Trophoblast cell (in vitro differentiated cells and primary cell): ENCODE measurements around the gene PITPNM3.
"Not testable (repeated sequence)": the region's sequence is repeated elsewhere in the genome, so short reads cannot be mapped to it uniquely, and the experiment has no call there.

Experiments used
- DNase-seq, 2 donors: peaks; one replicate each; pipeline ENCODE4 v3.0.0-alpha.2; 2016
- H2AFZ ChIP-seq: 2 replicates; pipeline ENCODE4 v1.6.1; 2013; ENCODE audit warnings: low read length, moderate library complexity, mild to moderate bottlenecking; ENCODE audit not compliant: insufficient read depth, poor library complexity
- H2AK5ac ChIP-seq: 2 replicates; pipeline ENCODE4 v1.6.1; 2013; ENCODE audit warnings: mild to moderate bottlenecking, low read length
- H2BK120ac ChIP-seq: 2 replicates; pipeline ENCODE4 v1.6.1; 2013; ENCODE audit warnings: low read length, mild to moderate bottlenecking, moderate library complexity; ENCODE audit not compliant: insufficient read depth, poor library complexity
- H2BK12ac ChIP-seq: 2 replicates; pipeline ENCODE4 v1.6.1; 2013; ENCODE audit warnings: mild to moderate bottlenecking, low read length, moderate library complexity
- H2BK5ac ChIP-seq: 2 replicates; pipeline ENCODE4 v1.6.1; 2013; ENCODE audit warnings: low read length, low read depth, moderate library complexity, mild to moderate bottlenecking; ENCODE audit not compliant: poor library complexity
- H3K14ac ChIP-seq: 2 replicates; pipeline ENCODE4 v1.6.1; 2013; ENCODE audit warnings: mild to moderate bottlenecking, low read length
- H3K18ac ChIP-seq: 2 replicates; pipeline ENCODE4 v1.6.1; 2013; ENCODE audit warnings: mild to moderate bottlenecking, low read length
- H3K23ac ChIP-seq: 2 replicates; pipeline ENCODE4 v1.6.1; 2013; ENCODE audit warnings: low read length
- H3K27ac ChIP-seq: 2 replicates; pipeline ENCODE4 v1.5.1; 2013; ENCODE audit warnings: low read depth, mild to moderate bottlenecking, inconsistent platforms, low read length, moderate library complexity
- H3K27me3 ChIP-seq: 2 replicates; pipeline ENCODE4 v1.6.1; 2013; ENCODE audit warnings: inconsistent platforms, mild to moderate bottlenecking, low read length, moderate library complexity; ENCODE audit not compliant: insufficient read depth
- H3K36me3 ChIP-seq, 2 experiments: 1 replicate in 1 of 2; 2 replicates in 1 of 2; pipeline ENCODE4 v1.6.1; 2013; ENCODE audit warnings: low read length in 2 of 2, mild to moderate bottlenecking in 2 of 2, moderate library complexity in 1 of 2; ENCODE audit not compliant: insufficient read depth in 2 of 2, control insufficient read depth in 1 of 2
- H3K4ac ChIP-seq: 2 replicates; pipeline ENCODE4 v1.6.1; 2013; ENCODE audit warnings: low read depth, mild to moderate bottlenecking, low read length, moderate library complexity
- H3K4me1 ChIP-seq, 2 experiments: 1 replicate in 1 of 2; 2 replicates in 1 of 2; pipeline ENCODE4 v1.6.1; 2013; ENCODE audit warnings: low read length in 2 of 2, mild to moderate bottlenecking in 2 of 2, moderate library complexity in 1 of 2; ENCODE audit not compliant: insufficient read depth in 2 of 2, control insufficient read depth in 1 of 2
- H3K4me2 ChIP-seq: 2 replicates; pipeline ENCODE4 v1.6.1; 2013; ENCODE audit warnings: inconsistent platforms, mild to moderate bottlenecking, low read length, moderate library complexity
- H3K4me3 ChIP-seq: 2 replicates; pipeline ENCODE4 v1.5.1; 2013; ENCODE audit warnings: mild to moderate bottlenecking, low read depth, low read length, inconsistent platforms
- H3K79me1 ChIP-seq: one replicate; pipeline ENCODE4 v1.6.1; 2013; ENCODE audit warnings: low read length
- H3K79me2 ChIP-seq: 2 replicates; pipeline ENCODE4 v1.6.1; 2013; ENCODE audit warnings: low read length, mild to moderate bottlenecking; ENCODE audit not compliant: control insufficient read depth, insufficient read depth, poor library complexity
- H3K9ac ChIP-seq: 2 replicates; pipeline ENCODE4 v1.6.1; 2013; ENCODE audit warnings: mild to moderate bottlenecking, low read length
- H3K9me3 ChIP-seq: 2 replicates; pipeline ENCODE4 v1.6.1; 2013; ENCODE audit warnings: low read depth, mild to moderate bottlenecking, control low read depth, inconsistent platforms, low read length; ENCODE audit not compliant: insufficient read depth
- H4K12ac ChIP-seq: 2 replicates; pipeline ENCODE4 v1.6.1; 2013; ENCODE audit warnings: low read depth, mild to moderate bottlenecking, low read length, moderate library complexity
- H4K8ac ChIP-seq: 2 replicates; pipeline ENCODE4 v1.6.1; 2013; ENCODE audit warnings: low read depth, mild to moderate bottlenecking, low read length, moderate library complexity
- H4K91ac ChIP-seq: one replicate; pipeline ENCODE4 v1.6.1; 2013; ENCODE audit warnings: low read depth, mild to moderate bottlenecking, low read length, moderate library complexity
- WGBS: extraction: QIAGEN DNeasy Blood & Tissue Kit; methylation state at CpG from one replicate; pipeline ENCODE4 v1.1.7; 2013; ENCODE audit warnings: missing lambda C conversion rate; ENCODE audit not compliant: insufficient read length, insufficient coverage; ENCODE audit errors: extremely low coverage; 5-methylcytosine and 5-hydroxymethylcytosine counted together

Gene PITPNM3

GRCh38 chr17:6596081-6596480 is 39.7 kb upstream of the PITPNM3 start:
- Histone ChIP-seq H2BK12ac (no peak overlapping the region), H2BK5ac (no peak overlapping the region), H4K8ac (no peak overlapping the region), H3K18ac (no peak overlapping the region), H4K91ac (no peak overlapping the region), H3K4ac (no peak overlapping the region), H2AFZ (no peak overlapping the region), H3K4me2 (no peak overlapping the region), H3K14ac (no peak overlapping the region), H3K23ac (no peak overlapping the region), H3K4me3 (no peak overlapping the region), H2AK5ac (no peak overlapping the region), H3K79me2 (no peaks in the 10 kb centered on the region), H3K4me1 (no peaks in the 10 kb centered on the region), H3K9me3 (no peaks in the 10 kb centered on the region), H3K27me3 (no peaks in the 10 kb centered on the region), H3K9ac (no peak overlapping the region), H3K27ac (no peak overlapping the region), H3K36me3 (peaks cover 13 to 27% of the 10 kb centered on the region in 2 experiments), H4K12ac (no peak overlapping the region), H3K79me1 (no peaks in the 10 kb centered on the region), H2BK120ac (no peak overlapping the region)
- no CpG with 5 or more reads among the region's 7 CpGs for WGBS
- DNase-seq: no peak

- not testable (repeated sequence) for H2BK120ac ChIP-seq, H4K8ac ChIP-seq, H4K91ac ChIP-seq, H4K12ac ChIP-seq, H3K4me2 ChIP-seq, H3K4ac ChIP-seq, H2BK5ac ChIP-seq, H3K18ac ChIP-seq, H3K9me3 ChIP-seq, H2AFZ ChIP-seq, H3K79me1 ChIP-seq, H3K4me1 ChIP-seq, H3K14ac ChIP-seq, H2AK5ac ChIP-seq, H3K4me3 ChIP-seq, H2BK12ac ChIP-seq, H3K27me3 ChIP-seq, H3K79me2 ChIP-seq, H3K23ac ChIP-seq, H3K27ac ChIP-seq, H3K9ac ChIP-seq
- WGBS: no CpG with 5 or more reads among the region's 14 CpGs
- peaks cover 20 to 42% of the 10 kb centered on the region in 2 experiments for H3K36me3 ChIP-seq
- DNase-seq: peak; percentile 75 to 78
These were observed 37.0 kb upstream of the PITPNM3 start for GRCh38 chr17:6593371-6593770.

DNA sequence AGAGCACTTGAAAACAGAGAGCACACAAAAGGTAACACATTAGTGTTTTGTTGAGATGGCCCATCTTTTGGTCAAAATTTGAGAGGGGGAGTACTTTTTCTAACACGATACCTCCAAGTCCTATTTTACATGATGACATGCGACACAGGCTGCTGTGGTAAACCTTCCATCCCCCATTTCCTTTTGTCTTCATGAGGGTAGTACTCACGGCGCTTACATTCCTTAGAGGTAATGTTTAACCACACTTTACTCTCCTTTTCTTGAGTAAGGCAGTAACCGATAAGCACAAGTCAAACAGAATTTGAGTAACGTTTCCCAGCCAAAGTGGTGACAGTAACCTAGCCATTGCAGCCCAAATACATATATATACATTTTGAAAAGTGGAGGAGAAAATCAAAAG is 35.8 kb upstream of the PITPNM3 start:
- peaks cover 21 to 47% of the 10 kb centered on the region in 2 experiments for H3K36me3 ChIP-seq
- H2BK12ac ChIP-seq: no peak overlapping the region
- no peaks in the 10 kb centered on the region for H3K4me1 ChIP-seq
- H4K12ac ChIP-seq: no peak overlapping the region
- no peaks in the 10 kb centered on the region for H3K79me2 ChIP-seq
- H3K18ac ChIP-seq: no peak overlapping the region
- no peak overlapping the region for H2AFZ ChIP-seq
- WGBS: no CpG with 5 or more reads among the region's 6 CpGs
- H2BK120ac ChIP-seq: no peak overlapping the region
- H3K4me3 ChIP-seq: no peak overlapping the region
- H2BK5ac ChIP-seq: no peak overlapping the region
- H3K14ac ChIP-seq: no peak overlapping the region
- no peak overlapping the region for H3K4me2 ChIP-seq
- no peak overlapping the region for H3K27ac ChIP-seq
- H3K4ac ChIP-seq: no peak overlapping the region
- H4K8ac ChIP-seq: no peak overlapping the region
- H3K9me3 ChIP-seq: no peaks in the 10 kb centered on the region
- no peak overlapping the region for H2AK5ac ChIP-seq
- H3K79me1 ChIP-seq: no peaks in the 10 kb centered on the region
- peak; percentile 47 to 75 for DNase-seq
- H3K27me3 ChIP-seq: no peaks in the 10 kb centered on the region
- H4K91ac ChIP-seq: no peak overlapping the region
- no peak overlapping the region for H3K23ac ChIP-seq
- no peak overlapping the region for H3K9ac ChIP-seq

GRCh38 chr17:6591599-6592158 is 35.3 kb upstream of the PITPNM3 start:
- Histone ChIP-seq H3K4me3 (no peak overlapping the region), H2BK120ac (no peak overlapping the region), H3K18ac (no peak overlapping the region), H3K79me2 (no peaks in the 10 kb centered on the region), H3K36me3 (peaks cover 23 to 50% of the 10 kb centered on the region in 2 experiments), H3K9me3 (no peaks in the 10 kb centered on the region), H3K4ac (no peak overlapping the region), H3K23ac (no peak overlapping the region), H2AK5ac (no peak overlapping the region), H3K27ac (no peak overlapping the region), H3K4me2 (no peak overlapping the region), H3K27me3 (no peaks in the 10 kb centered on the region), H3K14ac (no peak overlapping the region), H4K8ac (no peak overlapping the region), H2BK5ac (no peak overlapping the region), H3K79me1 (no peaks in the 10 kb centered on the region), H4K12ac (no peak overlapping the region), H4K91ac (no peak overlapping the region), H2BK12ac (no peak overlapping the region), H3K9ac (no peak overlapping the region), H3K4me1 (no peaks in the 10 kb centered on the region), H2AFZ (no peak overlapping the region)
- peak; percentile 53 to 77 for DNase-seq
- WGBS: no CpG with 5 or more reads among the region's 7 CpGs
